HG02571 (cell line): Measurements from ENCODE around the gene FEM1C.

ENCODE experiments used
- ATAC-seq: cut with Tn5 transposase; IDR thresholded peaks from one replicate; pipeline ENCODE4 v1.9.1; 2021; ENCODE audit warnings: mild to moderate bottlenecking, moderate library complexity; ENCODE audit not compliant: unreplicated experiment

Gene FEM1C

GRCh38 chr5:115522832-115523403, 21.7 kb downstream of the FEM1C start:
- ATAC-seq, result no peak

- ATAC-seq, result no peak
These were observed 24.4 kb downstream of the FEM1C start for GRCh38 chr5:115520191-115520590.

DNA sequence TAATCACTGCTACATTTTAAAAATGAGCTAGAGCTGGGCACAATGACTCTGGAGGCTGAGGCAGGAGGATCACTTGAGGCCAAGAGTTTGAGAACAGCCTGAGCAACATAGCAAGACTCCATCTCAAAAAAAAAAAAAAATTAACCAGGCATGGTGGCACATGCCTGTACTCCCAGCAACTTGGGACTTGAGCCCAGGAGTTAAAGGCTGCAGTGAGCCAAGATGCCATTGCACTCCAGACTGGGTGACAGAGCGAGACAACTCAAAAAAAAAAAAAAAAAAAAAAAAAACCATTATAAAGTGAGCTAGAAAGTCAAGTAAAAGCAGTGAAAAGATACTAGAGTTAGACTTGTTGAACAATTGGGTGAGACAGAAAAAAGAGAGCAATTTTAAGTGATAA, 28.2 kb downstream of the FEM1C start:
- no peak for ATAC-seq

DNA sequence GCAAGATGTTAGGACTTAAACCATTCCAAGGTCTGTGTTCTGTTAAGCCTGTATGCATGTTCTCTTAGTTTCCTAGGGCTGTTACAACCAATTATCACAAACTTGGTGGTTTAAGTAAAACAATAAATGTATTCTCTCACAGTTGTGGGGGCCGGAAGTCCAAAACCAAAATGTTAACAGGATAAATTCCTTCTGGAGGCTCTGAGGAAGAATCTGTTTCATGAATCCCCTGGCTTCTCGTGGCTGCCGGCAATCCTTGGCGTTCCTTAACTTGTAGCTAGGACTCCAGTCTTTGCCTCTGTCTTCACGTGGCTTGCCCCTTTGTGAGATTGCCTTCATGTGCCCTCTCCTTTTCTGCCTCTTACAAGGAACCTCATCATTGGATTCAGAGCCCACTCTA, 30.4 kb downstream of the FEM1C start:
- no peak for ATAC-seq

- ATAC-seq, result no peak
These were observed 32.9 kb downstream of the FEM1C start for GRCh38 chr5:115511632-115512031.

GRCh38 chr5:115510145-115510645, 34.4 kb downstream of the FEM1C start:
- no peak for ATAC-seq

DNA sequence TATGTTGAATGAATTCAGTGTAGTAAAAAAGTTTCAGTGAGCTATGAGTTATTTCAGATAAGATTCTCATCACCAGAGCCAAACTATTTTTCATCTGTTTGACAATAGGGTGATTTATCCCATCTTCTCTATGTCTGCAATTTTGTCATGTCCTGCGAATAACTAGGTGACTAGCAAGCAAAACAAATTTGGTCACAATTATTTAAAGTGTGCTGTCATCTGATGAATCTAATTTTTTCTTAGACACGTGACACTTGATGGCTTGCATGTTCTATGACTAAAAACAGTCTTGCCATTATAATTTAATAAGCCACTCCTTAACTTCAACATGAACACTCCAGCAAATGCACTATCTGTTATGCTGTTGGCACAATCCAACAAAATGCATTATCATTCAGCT, 35.0 kb downstream of the FEM1C start:
- ATAC-seq, result no peak

DNA sequence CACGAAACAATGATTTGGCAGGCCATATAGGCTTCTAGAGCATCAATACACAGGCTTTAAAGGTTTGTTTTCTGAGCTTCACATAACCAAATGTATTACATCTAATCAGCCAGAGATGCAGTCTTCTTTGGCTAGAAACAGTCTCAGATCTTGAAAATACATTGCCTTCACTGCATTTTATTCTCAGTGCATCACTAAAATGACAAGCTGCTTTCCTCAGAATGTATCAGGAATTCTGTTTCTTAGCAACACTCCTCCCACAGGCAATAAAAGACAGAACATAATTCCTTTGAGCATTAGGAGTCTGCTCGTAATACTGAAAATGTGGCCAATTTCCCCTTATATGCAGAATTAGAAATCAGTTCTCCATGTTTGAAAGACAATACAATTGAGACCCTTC, 36.9 kb downstream of the FEM1C start:
- ATAC-seq, result no peak

- no peak for ATAC-seq
These were observed 41.2 kb downstream of the FEM1C start for GRCh38 chr5:115503420-115503819.

GRCh38 chr5:115501464-115502210, 42.9 kb downstream of the FEM1C start:
- no peak for ATAC-seq

DNA sequence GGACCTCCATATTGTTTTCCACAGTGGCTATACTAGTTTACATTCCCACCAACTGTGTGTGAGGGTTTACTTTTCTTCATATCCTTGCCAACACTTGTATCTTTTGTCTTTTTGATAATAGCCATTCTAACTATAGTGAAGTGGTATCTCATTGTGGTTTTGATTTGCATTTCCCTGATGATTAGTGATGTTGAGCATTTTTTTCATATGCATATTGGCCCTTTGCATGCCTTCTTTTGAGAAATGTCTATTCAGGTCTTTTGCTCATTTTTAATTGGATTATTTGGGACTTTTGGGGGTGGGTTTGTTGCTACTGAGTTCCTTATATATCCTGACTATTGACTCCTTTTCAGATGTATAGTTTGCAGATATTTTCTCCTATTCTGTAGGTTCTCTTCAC, 44.4 kb downstream of the FEM1C start:
- ATAC-seq, result no peak

DNA sequence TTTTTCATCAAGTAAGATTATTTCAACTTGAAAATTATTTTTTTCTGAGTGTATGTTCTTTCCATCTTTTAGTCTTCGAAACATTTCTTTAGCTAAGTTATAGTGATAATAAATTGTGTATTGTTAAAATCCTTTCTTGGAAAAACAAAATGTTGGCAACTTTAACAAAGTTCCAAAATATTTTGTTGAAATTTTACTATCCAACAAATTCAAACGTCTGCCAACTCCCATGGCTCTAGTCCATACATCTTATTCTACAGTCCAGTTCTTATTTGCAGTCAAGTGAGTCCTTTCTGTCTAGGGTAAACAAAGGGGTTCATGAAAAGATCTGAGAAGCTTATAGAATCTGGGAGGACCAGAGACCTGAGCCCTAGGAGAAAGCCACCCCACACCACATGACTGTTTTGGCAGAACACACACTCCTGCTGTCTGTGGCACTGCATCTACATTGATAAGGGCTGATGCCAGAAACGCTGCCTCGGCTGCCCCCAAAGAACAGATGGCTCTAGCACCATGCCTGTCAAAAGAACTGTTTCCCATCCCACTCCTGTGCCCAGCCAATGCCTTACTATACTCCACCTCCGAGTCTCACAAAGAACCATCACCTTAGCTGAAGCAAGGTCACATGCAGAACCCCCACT, 47.5 kb downstream of the FEM1C start:
- no peak for ATAC-seq

- ATAC-seq, result peak; percentile 58
These were observed 49.8 kb downstream of the FEM1C start for GRCh38 chr5:115494570-115495289.

- ATAC-seq, result no peak
These were observed 54.0 kb downstream of the FEM1C start for GRCh38 chr5:115490596-115490995.

- no peak for ATAC-seq
These were observed 54.8 kb downstream of the FEM1C start for GRCh38 chr5:115489733-115490132.

- ATAC-seq, result peak; percentile 70
These were observed 56.8 kb downstream of the FEM1C start for GRCh38 chr5:115487756-115488155.

- no peak for ATAC-seq
These were observed 57.4 kb downstream of the FEM1C start for GRCh38 chr5:115487168-115487567.

DNA sequence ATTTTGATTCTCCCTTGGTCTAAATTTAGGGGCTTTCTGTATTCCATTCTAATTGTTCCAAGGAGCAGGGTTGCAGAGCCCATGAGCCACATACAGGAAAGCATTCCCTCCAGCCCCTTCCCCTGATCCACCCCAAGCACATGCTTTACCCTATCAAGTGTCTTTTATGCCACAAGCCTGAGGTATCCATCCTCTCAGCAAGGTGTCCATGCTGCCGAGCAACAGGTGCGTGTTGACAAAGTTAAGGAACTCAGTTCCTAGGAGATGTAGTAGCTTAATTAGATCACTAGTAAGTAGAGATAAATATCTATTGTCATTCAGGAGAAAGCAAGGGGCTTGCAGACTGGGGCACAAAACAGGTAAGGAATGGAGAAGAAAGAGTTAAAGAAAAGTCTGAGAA, 57.8 kb downstream of the FEM1C start:
- no peak for ATAC-seq

DNA sequence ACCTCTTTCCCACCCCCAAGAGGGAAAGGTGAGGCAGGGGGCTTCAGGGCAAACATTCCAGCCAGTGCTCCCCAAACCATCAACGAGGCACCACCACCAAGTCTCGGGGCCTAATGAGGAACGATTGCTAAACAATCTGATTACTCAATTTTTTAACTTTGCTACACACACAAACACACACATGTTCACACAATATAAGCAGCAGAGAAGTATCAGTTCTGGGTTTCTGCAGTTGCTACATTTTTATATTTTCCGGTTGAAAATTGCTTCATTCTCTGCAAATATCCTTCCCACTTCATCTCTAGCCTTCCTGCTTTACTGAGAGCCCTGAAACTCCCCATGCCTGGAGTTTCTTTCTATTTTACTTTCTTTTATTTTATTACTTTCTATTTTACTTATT, 60.2 kb downstream of the FEM1C start:
- ATAC-seq, result no peak

GRCh38 chr5:115480900-115481299, 63.7 kb downstream of the FEM1C start:
- no peak for ATAC-seq

- no peak for ATAC-seq
These were observed 64.3 kb downstream of the FEM1C start for GRCh38 chr5:115480271-115480670.
